HCT116 (cell line): ENCODE results near the gene CNST.
A peak's percentile ranks its signal among the peaks of the same experiment; 100 is the strongest.

ENCODE experiments used
- EZH2 ChIP-seq: fragments of 200-600 bp; sonication (generic); IDR thresholded peaks from 2 replicates; pipeline ENCODE4 v1.6.1; 2017; ENCODE audit warnings: antibody characterized with exemption, mixed run types
- POLR2A ChIP-seq: IDR thresholded peaks from 2 replicates; pipeline ENCODE4 v1.7.0; 2011; ENCODE audit warnings: borderline replicate concordance; ENCODE audit not compliant: insufficient read depth, insufficient read length; ENCODE audit errors: extremely low read depth
- YY1 ChIP-seq: IDR thresholded peaks from 2 replicates; pipeline ENCODE4 v1.6.1; 2011; ENCODE audit warnings: low read length, low read depth, moderate library complexity, mild to moderate bottlenecking; ENCODE audit not compliant: insufficient replicate concordance; ENCODE audit errors: extremely low read depth
- TF ChIP-seq, protein P1 (sequence below), 3 experiments: fragments of 200-600 bp in 1 of 3; sonication (generic) in 1 of 3; IDR thresholded peaks in 2 of 3; conservative IDR thresholded peaks in 1 of 3; 2 replicates each; pipeline ENCODE4 v1.5.1; 2012 to 2017; ENCODE audit warnings: low read depth in 2 of 3, low read length in 2 of 3, antibody characterized with exemption in 1 of 3, borderline replicate concordance in 1 of 3, control low read depth in 1 of 3, mild to moderate bottlenecking in 1 of 3, mixed read lengths in 1 of 3, mixed run types in 1 of 3, moderate library complexity in 1 of 3; ENCODE audit not compliant: insufficient read depth in 1 of 3

DNA sequence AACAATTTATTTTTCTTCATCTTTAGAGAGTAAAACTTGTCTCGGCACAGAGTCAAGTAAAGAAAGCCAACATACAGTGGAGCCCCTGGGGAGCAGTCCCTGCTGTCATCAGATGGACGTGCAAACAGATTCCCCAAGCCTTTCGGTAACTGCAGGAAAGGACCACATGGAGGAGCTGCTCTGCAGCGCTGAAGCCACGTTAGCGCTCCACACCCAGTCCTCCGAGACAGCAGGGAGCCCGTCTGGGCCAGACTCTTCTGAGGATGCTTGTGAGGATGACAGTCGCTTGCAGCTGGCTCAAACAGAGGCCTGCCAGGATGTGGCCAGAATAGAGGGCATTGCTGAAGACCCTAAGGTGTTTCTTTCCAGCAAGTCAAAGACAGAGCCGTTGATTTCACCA, 80.9 kb downstream of the CNST start:
- TF ChIP-seq YY1 = no peak
- no peak for TF ChIP-seq POLR2A
- TF ChIP-seq EZH2 = no peak
- TF ChIP-seq, protein P1, sequence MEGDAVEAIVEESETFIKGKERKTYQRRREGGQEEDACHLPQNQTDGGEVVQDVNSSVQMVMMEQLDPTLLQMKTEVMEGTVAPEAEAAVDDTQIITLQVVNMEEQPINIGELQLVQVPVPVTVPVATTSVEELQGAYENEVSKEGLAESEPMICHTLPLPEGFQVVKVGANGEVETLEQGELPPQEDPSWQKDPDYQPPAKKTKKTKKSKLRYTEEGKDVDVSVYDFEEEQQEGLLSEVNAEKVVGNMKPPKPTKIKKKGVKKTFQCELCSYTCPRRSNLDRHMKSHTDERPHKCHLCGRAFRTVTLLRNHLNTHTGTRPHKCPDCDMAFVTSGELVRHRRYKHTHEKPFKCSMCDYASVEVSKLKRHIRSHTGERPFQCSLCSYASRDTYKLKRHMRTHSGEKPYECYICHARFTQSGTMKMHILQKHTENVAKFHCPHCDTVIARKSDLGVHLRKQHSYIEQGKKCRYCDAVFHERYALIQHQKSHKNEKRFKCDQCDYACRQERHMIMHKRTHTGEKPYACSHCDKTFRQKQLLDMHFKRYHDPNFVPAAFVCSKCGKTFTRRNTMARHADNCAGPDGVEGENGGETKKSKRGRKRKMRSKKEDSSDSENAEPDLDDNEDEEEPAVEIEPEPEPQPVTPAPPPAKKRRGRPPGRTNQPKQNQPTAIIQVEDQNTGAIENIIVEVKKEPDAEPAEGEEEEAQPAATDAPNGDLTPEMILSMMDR (IDR thresholded peaks at IDR 0.05 in 2 of 3, conservative IDR thresholded peaks at IDR 0.05 in 1 of 3; ENCODE audit: borderline replicate concordance in 1 of 3, insufficient read depth in 1 of 3, low read depth in 2 of 3, low read length in 2 of 3) = peak in 2 of 3 experiments; percentile 12 to 22; a peak in 2 of 6 replicates
